AG09319 (cell line): Measurements from ENCODE around the gene COL23A1.

ENCODE experiments used
- DNase-seq: peaks from one replicate; pipeline ENCODE4 v3.0.0-alpha.2; 2010; ENCODE audit warnings: low read depth; ENCODE audit errors: extremely low read depth
- CTCF ChIP-seq: IDR thresholded peaks from 2 replicates; pipeline ENCODE4 v1.5.1; 2011; ENCODE audit warnings: low read depth, mild to moderate bottlenecking, inconsistent platforms, low read length, moderate library complexity

COL23A1 gene

GRCh38 chr5:178472138-178472537 is 118.1 kb downstream of the COL23A1 start:
- TF ChIP-seq CTCF = no peak
- DNase-seq = no peak

GRCh38 chr5:178471711-178472110 is 118.5 kb downstream of the COL23A1 start:
- no peak for TF ChIP-seq CTCF
- DNase-seq = no peak

GRCh38 chr5:178470760-178471025 is 119.5 kb downstream of the COL23A1 start:
- no peak for DNase-seq
- no peak for TF ChIP-seq CTCF

GRCh38 chr5:178469975-178470759 is 120.0 kb downstream of the COL23A1 start:
- DNase-seq = no peak
- no peak for TF ChIP-seq CTCF

GRCh38 chr5:178469011-178469974 is 120.9 kb downstream of the COL23A1 start:
- TF ChIP-seq CTCF = no peak
- no peak for DNase-seq

- DNase-seq = no peak
- TF ChIP-seq CTCF = no peak
Observed at GRCh38 chr5:178468196-178468685, 122.0 kb downstream of the COL23A1 start.

- peak; percentile 19 for DNase-seq
- no peak for TF ChIP-seq CTCF
Observed at GRCh38 chr5:178467568-178468195, 122.5 kb downstream of the COL23A1 start.
